ENCODE measurements around the gene ADD3. TPM values are rescaled to one million over a fixed set of nuclear protein-coding genes. Genes with fewer than 3 reads are reported as not detected.
A peak's percentile ranks its signal among the peaks of the same experiment; 100 is the strongest.

ADD3 gene
- total RNA-seq, 2 experiments from 2014 or later, result 273 to 302 TPM

DNA sequence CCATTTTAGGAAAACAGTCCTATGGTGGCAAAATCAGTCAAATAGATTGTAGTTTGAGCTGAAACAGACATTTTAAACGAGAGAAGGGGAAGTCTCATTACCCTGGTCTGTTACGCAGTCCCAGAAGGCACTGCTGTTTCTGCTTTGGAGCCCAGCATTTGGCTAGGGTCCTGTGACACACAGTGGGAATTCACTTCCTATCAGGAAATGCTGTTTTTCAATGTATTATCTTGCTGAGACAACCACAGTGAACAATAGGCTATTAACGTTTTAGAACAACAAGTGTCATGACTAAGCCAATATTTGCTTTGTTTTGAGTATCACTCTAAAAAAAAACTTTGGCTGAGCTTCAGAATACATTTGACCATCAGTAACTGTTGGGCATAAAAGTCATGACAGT, 74.1 kb downstream of the ADD3 start:
- Histone ChIP-seq H3K9me3 (ENCODE audit: control insufficient read depth in 1 of 2, insufficient read depth in 1 of 2, low read length in 2 of 2) (no peaks in the 10 kb centered on the region), H3K27me3 (ENCODE audit: control insufficient read depth in 1 of 2, insufficient read depth in 2 of 2, low read length in 2 of 2) (no peaks in the 10 kb centered on the region), H3K4me3 (ENCODE audit: low read length) (no peak overlapping the region), H3K36me3 (ENCODE audit: insufficient read depth, low read length) (no peaks in the 10 kb centered on the region), H3K4me1 (ENCODE audit: insufficient read depth, low read length) (peaks cover 41% of the 10 kb centered on the region), H3K27ac (ENCODE audit: low read depth in 1 of 2, low read length in 2 of 2) (peak overlapping the region in 1 of 2 donors; percentile 39)
- ChIA-PET POLR2A (interaction anchor here (1.0 to 3.2 kb wide), 6 partner anchors 11 to 223 kb away, joined by 3 to 17 read pairs (median 8); partner anchors contain the start of gene SMNDC1), CTCF (interaction anchor here (1.3 kb wide), 1 partner anchor 125 kb away, joined by 3 read pairs; the partner anchor contains the start of gene MXI1)
- no peaks in the 10 kb centered on the region for H3K9me3 Mint-ChIP-seq
- ATAC-seq (ENCODE audit: poor library complexity), result peak; percentile 11
- peak overlapping the region; percentile 55 for H3K4me3 Mint-ChIP-seq
- H3K27me3 Mint-ChIP-seq, result no peaks in the 10 kb centered on the region
- peaks cover 97% of the 10 kb centered on the region for H3K4me1 Mint-ChIP-seq (ENCODE audit: low read depth)
- peaks cover 25% of the 10 kb centered on the region for H3K36me3 Mint-ChIP-seq (ENCODE audit: low read depth)
- intact Hi-C loops (cut with DNase I, micrococcal nuclease), result no loop called here
- DNase-seq, result peak in 5 of 14 experiments; percentile 22 to 60 (median 54)
- TF ChIP-seq CTCF (IDR thresholded peaks at IDR 0.05), result no peak
- H3K27ac Mint-ChIP-seq, result peak overlapping the region; percentile 85

GRCh38 chr10:110083884-110084283, 76.1 kb downstream of the ADD3 start:
- Histone ChIP-seq H3K27me3 (ENCODE audit: control insufficient read depth in 1 of 2, insufficient read depth in 2 of 2, low read length in 2 of 2) (no peaks in the 10 kb centered on the region), H3K36me3 (ENCODE audit: insufficient read depth, low read length) (no peaks in the 10 kb centered on the region), H3K9me3 (ENCODE audit: control insufficient read depth in 1 of 2, insufficient read depth in 1 of 2, low read length in 2 of 2) (no peaks in the 10 kb centered on the region), H3K4me3 (ENCODE audit: low read length) (no peak overlapping the region), H3K4me1 (ENCODE audit: insufficient read depth, low read length) (peaks cover 42% of the 10 kb centered on the region), H3K27ac (ENCODE audit: low read depth in 1 of 2, low read length in 2 of 2) (no peak overlapping the region)
- intact Hi-C loops (cut with DNase I, micrococcal nuclease), result no loop called here
- Mint-ChIP-seq H3K27ac (peak overlapping the region; percentile 85), H3K27me3 (no peaks in the 10 kb centered on the region), H3K9me3 (no peaks in the 10 kb centered on the region), H3K4me1 (ENCODE audit: low read depth) (peaks cover 96% of the 10 kb centered on the region), H3K36me3 (ENCODE audit: low read depth) (peaks cover 32% of the 10 kb centered on the region), H3K4me3 (peak overlapping the region; percentile 28)
- DNase-seq, result no peak
- no peak for TF ChIP-seq CTCF (IDR thresholded peaks at IDR 0.05)
- ChIA-PET POLR2A (interaction anchor here (0.6 to 1.6 kb wide), 7 partner anchors 9 to 75 kb away, joined by 3 to 6 read pairs (median 4); no protein-coding TSS in a partner anchor), CTCF (interaction anchor here (1.4 to 1.5 kb wide), 2 partner anchors 14 to 48 kb away, joined by 3 to 4 read pairs; no protein-coding TSS in a partner anchor)
- ATAC-seq (ENCODE audit: poor library complexity), result no peak

- H3K9me3 ChIP-seq (ENCODE audit: control insufficient read depth in 1 of 2, insufficient read depth in 1 of 2, low read length in 2 of 2), result no peaks in the 10 kb centered on the region
- POLR2A ChIA-PET, result interaction anchor here (0.6 to 2.0 kb wide), 2 partner anchors 9 to 191 kb away, joined by 5 to 6 read pairs; no protein-coding TSS in a partner anchor
- H3K36me3 ChIP-seq (ENCODE audit: insufficient read depth, low read length), result peaks cover 17% of the 10 kb centered on the region
- ATAC-seq (ENCODE audit: poor library complexity), result no peak
- Mint-ChIP-seq H3K4me1 (ENCODE audit: low read depth) (peaks cover 92% of the 10 kb centered on the region), H3K9me3 (no peaks in the 10 kb centered on the region), H3K36me3 (ENCODE audit: low read depth) (peaks cover 38% of the 10 kb centered on the region), H3K27ac (peak overlapping the region; percentile 85), H3K27me3 (no peaks in the 10 kb centered on the region), H3K4me3 (peak overlapping the region; percentile 52)
- CTCF ChIA-PET, result no interaction called here
- DNase-seq, result no peak
- no peak overlapping the region for H3K4me3 ChIP-seq (ENCODE audit: low read length)
- no peak for TF ChIP-seq CTCF (IDR thresholded peaks at IDR 0.05)
- peaks cover 28% of the 10 kb centered on the region for H3K4me1 ChIP-seq (ENCODE audit: insufficient read depth, low read length)
- H3K27me3 ChIP-seq (ENCODE audit: control insufficient read depth in 1 of 2, insufficient read depth in 2 of 2, low read length in 2 of 2), result no peaks in the 10 kb centered on the region
- intact Hi-C loops (cut with DNase I, micrococcal nuclease), result no loop called here
- H3K27ac ChIP-seq (ENCODE audit: low read depth in 1 of 2, low read length in 2 of 2), result no peak overlapping the region
Measured at GRCh38 chr10:110087682-110088081, 79.9 kb downstream of the ADD3 start.

Measured in CD4-positive, alpha-beta T cell (primary cell).